Adrenal gland (tissue), 5 donors: Measurements from ENCODE around the gene CTDSP1.

Experiments used
- POLR2A ChIP-seq, 2 donors: fragments of 450-650 bp; IDR thresholded peaks; one replicate each; pipeline ENCODE4 v1.6.1; 2017; ENCODE audit warnings: antibody characterized with exemption in 2 of 2, mild to moderate bottlenecking in 2 of 2, moderate library complexity in 1 of 2
- TF ChIP-seq, protein P1 (sequence below), 6 experiments: fragments of 450-650 bp in 4 of 6; fragments of 200-600 bp in 2 of 6; sonication (generic) in 1 of 6; IDR thresholded peaks; 1 replicate in 5 of 6; 2 replicates in 1 of 6; pipeline versions ENCODE4 v1.5.1 to v1.8.0; 2016 to 2021; ENCODE audit warnings: antibody characterized with exemption in 6 of 6, mild to moderate bottlenecking in 2 of 6, moderate library complexity in 1 of 6
- donor health status: DM: no; HTN: no; CAD: no.

DNA sequence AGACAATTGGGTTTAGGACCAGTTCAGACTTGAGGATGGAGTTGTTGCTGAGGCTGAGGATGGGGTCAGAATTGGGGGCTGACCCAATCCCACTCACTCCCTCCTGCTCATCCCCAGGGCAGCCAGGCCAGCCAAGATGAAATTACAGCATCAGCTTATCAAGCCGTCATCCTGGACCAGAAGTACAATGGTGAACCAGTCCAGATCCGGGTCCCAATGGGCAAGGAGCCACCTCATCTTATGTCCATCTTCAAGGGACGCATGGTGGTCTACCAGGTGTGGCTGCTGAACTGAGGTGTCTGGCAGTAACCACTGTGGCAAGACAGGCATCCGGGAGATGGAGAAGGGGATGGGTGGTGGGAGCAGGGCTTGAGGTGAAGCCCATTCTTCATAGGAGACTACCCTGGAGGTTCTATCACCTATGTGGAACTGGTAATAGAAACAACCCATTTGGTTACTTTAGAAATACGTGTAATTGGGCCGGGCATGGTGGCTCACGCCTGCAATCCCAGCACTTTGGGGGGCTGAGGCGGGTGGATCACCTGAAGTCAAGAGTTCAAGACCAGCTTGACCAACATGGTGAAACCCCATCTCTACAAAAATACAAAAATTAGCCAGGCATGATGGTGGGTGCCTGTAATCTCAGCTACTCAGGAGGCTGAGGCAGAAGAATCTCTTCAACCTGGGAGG, 33.2 kb downstream of the CTDSP1 start:
- no peak for TF ChIP-seq POLR2A (IDR thresholded peaks at IDR 0.05)
- TF ChIP-seq, protein P1, sequence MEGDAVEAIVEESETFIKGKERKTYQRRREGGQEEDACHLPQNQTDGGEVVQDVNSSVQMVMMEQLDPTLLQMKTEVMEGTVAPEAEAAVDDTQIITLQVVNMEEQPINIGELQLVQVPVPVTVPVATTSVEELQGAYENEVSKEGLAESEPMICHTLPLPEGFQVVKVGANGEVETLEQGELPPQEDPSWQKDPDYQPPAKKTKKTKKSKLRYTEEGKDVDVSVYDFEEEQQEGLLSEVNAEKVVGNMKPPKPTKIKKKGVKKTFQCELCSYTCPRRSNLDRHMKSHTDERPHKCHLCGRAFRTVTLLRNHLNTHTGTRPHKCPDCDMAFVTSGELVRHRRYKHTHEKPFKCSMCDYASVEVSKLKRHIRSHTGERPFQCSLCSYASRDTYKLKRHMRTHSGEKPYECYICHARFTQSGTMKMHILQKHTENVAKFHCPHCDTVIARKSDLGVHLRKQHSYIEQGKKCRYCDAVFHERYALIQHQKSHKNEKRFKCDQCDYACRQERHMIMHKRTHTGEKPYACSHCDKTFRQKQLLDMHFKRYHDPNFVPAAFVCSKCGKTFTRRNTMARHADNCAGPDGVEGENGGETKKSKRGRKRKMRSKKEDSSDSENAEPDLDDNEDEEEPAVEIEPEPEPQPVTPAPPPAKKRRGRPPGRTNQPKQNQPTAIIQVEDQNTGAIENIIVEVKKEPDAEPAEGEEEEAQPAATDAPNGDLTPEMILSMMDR (IDR thresholded peaks at IDR 0.05): no peak
